Uterus (tissue), 2 donors: ENCODE data around the gene PLA2G15.

Experiments used
- POLR2A ChIP-seq, 2 donors: fragments of 450-650 bp; IDR thresholded peaks; one replicate each; pipeline ENCODE4 v1.6.1; 2016; ENCODE audit warnings: antibody characterized with exemption in 2 of 2, mild to moderate bottlenecking in 1 of 2, moderate library complexity in 1 of 2
- TF ChIP-seq, protein P1 (sequence below), 4 experiments: fragments of 200-600 bp in 2 of 4; fragments of 450-650 bp in 2 of 4; sonication (generic) in 2 of 4; IDR thresholded peaks; one replicate each; pipeline ENCODE4 v1.5.1; 2016 to 2019; ENCODE audit warnings: antibody characterized with exemption in 4 of 4, mild to moderate bottlenecking in 2 of 4, moderate library complexity in 1 of 4

DNA sequence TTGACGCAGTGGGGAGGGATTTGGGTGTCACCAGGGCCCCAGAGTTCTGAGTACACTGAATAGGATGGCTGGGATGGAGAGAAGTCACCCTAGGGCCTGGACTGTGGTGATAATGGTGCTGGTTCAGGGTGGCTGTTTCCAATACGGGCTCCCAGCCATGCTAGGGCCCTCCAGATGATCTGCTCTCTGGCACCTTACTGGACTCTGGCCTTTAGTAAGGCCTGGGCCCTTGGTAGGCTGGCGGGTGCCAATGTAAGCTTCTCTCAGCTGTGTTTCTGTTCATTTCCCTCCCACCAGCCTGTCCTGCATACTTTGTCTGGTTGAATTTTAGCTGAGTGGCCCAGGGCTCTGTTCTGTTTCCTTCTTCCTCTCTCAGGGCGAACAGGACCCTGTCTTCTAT, 2.8 kb downstream of the PLA2G15 start:
- TF ChIP-seq, protein P1, sequence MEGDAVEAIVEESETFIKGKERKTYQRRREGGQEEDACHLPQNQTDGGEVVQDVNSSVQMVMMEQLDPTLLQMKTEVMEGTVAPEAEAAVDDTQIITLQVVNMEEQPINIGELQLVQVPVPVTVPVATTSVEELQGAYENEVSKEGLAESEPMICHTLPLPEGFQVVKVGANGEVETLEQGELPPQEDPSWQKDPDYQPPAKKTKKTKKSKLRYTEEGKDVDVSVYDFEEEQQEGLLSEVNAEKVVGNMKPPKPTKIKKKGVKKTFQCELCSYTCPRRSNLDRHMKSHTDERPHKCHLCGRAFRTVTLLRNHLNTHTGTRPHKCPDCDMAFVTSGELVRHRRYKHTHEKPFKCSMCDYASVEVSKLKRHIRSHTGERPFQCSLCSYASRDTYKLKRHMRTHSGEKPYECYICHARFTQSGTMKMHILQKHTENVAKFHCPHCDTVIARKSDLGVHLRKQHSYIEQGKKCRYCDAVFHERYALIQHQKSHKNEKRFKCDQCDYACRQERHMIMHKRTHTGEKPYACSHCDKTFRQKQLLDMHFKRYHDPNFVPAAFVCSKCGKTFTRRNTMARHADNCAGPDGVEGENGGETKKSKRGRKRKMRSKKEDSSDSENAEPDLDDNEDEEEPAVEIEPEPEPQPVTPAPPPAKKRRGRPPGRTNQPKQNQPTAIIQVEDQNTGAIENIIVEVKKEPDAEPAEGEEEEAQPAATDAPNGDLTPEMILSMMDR (IDR thresholded peaks at IDR 0.05), result no peak
- TF ChIP-seq POLR2A (IDR thresholded peaks at IDR 0.05), result no peak
